HG02884 (cell line): ENCODE results near the gene TK2.
"Not testable (repeated sequence)": the region's sequence is repeated elsewhere in the genome, so short reads cannot be mapped to it uniquely, and the experiment has no call there.

Source experiments
- ATAC-seq: cut with Tn5 transposase; IDR thresholded peaks from one replicate; pipeline ENCODE4 v1.9.1; 2021; ENCODE audit warnings: mild to moderate bottlenecking, moderate library complexity; ENCODE audit not compliant: unreplicated experiment

Gene TK2

DNA sequence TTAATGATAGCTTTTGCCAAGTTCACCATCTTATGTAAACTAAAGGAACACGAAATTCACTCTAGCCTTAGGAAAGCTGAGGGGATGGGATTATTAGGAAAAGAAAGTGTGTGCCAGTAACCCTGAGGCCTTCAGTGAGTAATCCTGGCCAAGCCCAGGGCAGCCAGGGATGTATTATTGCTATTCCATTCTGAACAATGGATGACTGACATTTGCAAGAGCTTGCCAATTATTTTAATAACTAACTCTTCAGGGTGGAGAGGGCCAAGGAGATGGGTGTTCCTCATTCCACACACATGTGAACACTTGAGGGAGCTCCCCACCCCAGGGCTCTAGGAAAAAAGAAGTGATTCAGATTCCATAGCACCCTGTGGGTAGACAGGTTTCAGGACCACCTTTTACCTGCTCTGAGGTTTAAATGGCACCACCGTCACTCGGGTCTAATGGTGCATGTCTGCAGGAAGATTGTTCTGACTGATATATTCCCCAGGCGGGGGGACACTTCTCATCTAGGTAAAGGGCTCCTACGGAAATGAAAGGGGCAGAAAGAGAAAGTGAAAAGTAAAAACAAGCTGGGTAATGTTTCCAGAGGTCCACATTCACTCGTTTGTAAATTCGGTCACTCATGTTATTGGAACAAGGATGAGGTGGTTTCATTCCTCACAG lies 41.5 kb downstream of the TK2 start:
- no peak for ATAC-seq

DNA sequence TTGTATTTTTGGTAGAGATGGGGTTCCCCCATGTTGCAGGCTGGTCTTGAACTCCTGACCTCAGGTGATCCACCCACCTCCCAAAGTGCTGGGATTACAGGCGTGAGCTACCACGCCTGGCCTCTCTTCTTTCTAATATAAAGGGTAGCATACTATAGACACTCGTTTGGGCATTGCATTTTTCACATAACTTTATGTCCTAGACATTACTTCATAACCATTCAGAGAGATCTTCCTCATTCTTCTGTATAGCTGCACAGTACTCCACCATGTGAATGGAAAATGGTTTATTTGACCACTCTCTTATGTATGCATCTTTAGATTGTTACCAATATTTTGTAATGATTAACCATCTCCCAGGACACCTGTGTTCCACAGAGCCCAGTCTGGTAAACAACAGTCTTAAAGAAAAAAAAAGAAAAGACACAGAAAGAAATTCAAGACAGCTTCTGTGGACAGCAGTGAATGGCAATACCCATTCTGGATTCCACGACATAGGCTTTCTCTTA lies 42.1 kb downstream of the TK2 start:
- no peak for ATAC-seq

- no peak for ATAC-seq
Observed at GRCh38 chr16:66503612-66504011, 46.3 kb downstream of the TK2 start.

- ATAC-seq = no peak
Observed at GRCh38 chr16:66503030-66503429, 46.9 kb downstream of the TK2 start.

- no peak for ATAC-seq
Observed at GRCh38 chr16:66502020-66502913, 47.7 kb downstream of the TK2 start.

- ATAC-seq = not testable (repeated sequence)
Observed at GRCh38 chr16:66501563-66501962, 48.4 kb downstream of the TK2 start.

DNA sequence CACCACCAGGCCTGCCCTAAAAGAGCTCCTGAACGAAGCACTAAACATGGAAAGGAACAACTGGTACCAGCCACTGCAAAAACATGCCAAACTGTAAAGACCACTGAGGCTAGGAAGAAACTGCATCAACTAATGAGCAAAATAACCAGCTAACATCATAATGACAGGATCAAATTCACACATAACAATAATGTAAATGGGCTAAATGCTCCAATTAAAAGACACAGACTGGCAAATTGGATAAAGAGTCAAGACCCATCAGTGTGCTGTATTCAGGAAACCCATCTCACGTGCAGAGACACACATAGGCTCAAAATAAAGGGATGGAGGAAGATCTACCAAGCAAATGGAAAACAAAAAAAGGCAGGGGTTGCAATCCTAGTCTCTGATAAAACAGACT lies 52.0 kb downstream of the TK2 start:
- not testable (repeated sequence) for ATAC-seq

- not testable (repeated sequence) for ATAC-seq
Observed at GRCh38 chr16:66496226-66496625, 53.7 kb downstream of the TK2 start.

- ATAC-seq = no peak
Observed at GRCh38 chr16:66495440-66495839, 54.5 kb downstream of the TK2 start.

GRCh38 chr16:66494916-66495315 lies 55.0 kb downstream of the TK2 start:
- no peak for ATAC-seq

DNA sequence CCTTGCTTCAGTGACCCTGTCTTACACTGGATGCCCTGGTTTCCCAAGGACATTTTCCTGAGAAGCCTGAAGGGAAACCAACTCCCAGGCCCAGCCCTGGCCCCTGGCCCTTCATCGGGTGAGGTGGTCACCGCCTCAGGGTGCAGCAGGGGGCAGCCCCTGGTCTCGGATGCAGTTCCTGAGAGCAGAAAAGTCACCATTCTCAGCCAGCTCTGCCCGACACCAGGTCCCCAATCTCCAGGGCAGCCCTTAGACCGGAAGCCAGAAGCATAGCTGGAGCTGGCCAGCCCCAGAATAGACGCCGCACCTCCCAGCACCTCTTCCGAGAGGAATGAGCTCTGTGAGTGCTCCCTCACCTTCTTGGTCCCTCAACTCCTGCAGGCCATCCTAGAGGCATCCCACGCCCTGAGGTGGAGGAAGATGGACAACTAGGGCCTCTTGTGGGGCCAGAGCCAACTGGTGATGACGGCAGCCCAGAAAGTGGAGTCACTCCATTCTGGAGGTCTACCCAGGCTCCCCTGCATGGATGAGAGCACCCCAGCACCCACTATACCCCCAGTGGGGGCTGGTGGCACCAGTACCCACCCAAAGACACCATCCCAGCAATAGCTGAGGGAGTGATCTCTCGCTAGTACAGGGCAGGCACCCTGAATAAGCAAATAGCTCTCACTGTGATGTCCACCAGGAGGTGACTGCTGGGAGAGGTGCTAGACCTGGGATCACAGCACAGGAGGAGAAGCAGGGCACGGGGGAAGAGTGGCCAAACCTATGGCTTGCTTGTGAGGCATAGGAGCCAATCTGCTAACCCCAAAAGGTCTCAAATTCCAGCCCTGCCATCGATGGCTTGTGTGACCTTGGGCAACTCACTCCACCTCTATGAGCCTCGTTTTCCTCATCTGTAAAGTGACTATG lies 56.2 kb downstream of the TK2 start:
- no peak for ATAC-seq

GRCh38 chr16:66491716-66492064 lies 58.2 kb downstream of the TK2 start:
- no peak for ATAC-seq

DNA sequence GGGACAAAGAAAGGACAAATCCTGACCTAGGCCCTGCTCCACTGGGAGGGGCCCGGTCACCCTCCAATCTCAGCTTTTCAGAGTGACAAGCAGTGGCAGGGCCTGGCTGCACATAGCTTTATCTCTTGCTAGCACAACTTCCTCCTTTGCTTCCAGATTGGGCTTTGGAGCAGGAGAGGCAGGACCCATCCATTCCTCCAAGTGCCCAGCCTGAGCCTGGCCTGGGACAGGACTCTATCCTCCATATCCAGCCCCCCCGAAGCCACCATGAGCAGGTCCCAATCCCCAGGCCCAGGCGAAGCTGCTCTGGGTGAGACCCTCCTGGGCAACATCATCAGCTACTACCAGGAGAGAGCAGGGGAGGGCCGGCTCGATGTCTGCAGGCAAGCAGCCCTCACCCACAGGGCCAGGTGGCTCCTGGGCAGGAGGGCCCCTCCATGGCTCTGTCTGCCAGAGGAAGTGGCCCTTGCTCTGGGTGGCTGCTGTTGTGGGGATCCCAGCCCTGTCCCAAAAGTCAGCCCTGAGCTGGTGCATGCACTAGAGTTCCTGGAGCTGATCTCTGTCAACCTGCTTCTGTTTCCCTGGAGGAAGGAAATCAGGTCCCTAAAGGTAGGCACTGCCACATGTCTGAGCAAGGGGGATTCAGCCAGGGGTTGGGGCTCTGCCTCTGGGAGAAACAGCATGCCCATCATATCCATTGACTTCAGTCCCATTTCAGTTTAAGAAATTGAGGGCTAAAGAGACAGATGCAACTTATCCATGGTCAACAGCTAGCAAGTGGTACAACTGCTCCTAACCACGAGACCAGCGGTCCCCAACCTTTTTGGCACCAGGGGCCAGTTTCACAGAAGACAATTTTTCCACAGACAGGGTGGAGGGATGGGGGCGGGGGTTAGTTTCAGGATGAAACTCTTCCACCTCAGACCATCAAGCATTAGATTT lies 58.9 kb downstream of the TK2 start:
- no peak for ATAC-seq

DNA sequence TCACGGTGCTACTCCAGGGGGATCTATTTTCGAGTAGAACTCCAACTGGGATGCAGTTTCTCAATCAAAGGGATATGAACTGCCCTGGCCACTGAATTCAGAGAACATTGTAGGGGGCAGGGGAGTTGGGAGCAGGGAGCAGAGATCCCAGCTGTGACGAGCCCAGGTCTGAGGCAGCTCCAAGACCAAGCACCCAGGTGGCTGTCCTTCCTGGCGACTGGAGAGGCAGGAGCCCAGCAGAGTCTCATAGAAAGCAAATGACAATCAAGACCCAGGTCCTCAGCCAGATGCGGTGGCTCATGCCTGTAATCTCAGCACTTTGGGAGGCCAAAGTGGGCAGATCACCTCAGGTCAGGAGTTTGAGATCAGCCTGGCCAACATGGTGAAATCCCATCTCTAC lies 60.1 kb downstream of the TK2 start:
- no peak for ATAC-seq

- no peak for ATAC-seq
Observed at GRCh38 chr16:66489385-66489784, 60.5 kb downstream of the TK2 start.

DNA sequence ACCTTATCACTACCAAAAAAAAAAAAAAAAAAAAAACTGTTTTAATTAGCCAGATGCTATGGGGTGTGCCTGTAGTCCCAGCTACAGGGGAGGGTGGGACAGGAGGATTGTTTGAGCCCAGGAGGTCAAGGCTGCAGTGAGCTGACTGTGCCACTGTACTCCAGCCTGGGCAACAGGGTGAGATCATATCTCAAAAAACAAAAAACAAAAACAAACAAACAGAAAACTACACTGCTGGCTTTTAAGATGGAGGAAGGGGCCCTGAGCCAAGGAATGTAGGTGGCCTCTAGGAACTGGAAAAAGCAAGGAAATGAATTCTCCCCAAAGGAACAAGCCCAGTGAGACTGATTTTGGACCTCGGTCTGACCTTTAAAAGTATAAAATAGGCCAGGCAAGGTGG lies 61.4 kb downstream of the TK2 start:
- no peak for ATAC-seq

DNA sequence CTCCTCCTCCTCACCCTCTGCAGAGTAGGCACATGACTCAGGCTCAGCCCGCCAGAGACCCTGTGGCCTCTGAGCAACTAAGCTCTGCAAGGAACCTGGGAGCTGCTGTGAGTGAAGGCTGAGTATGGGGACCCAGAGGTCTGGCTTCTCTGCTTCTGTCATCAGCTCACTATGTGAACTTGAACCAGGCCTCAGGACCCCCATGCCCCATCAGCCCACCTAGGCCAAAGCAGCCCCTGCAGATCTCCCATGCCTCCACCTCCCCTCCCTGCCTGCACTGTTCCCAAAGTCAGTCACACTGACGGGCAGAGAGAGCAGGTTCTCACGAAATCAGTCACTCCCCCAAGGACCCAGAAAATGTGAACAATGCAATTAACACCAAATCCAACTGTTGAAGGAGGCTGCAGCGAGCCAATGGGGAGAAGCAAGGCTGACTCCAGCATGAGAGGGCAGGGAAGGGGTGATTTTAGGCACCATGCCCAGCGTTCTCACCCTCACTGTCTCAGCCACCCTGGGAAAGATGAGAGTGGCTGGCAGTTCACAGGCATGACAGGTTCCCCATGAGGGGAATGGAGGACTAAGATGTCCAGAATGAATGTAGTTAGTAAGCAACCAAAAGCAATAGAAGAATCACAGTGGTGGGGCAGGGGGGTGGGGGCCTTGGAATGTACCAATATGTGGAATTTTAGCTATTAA lies 62.2 kb downstream of the TK2 start:
- ATAC-seq = no peak

- no peak for ATAC-seq
Observed at GRCh38 chr16:66486773-66487579, 62.9 kb downstream of the TK2 start.
